Ascending aorta (tissue), 2 donors: ENCODE results near the gene NANS. TPM values are rescaled to one million over a fixed set of nuclear protein-coding genes. Genes with fewer than 3 reads are reported as not detected.

Source experiments
- DNase-seq, 2 donors: peaks; one replicate each; pipeline ENCODE4 v3.0.0-alpha.2; 2019; ENCODE audit warnings: low spot score in 2 of 2
- H3K27ac ChIP-seq, 2 donors: fragments of 200-600 bp; sonication (generic); one replicate each; pipeline ENCODE4 v1.5.1; 2016 to 2017; ENCODE audit warnings: mild to moderate bottlenecking in 1 of 2
- H3K27me3 ChIP-seq: fragments of 200-600 bp; sonication (generic); one replicate; pipeline ENCODE4 v1.5.1; 2017
- H3K36me3 ChIP-seq, 2 donors: fragments of 200-600 bp; sonication (generic); one replicate each; pipeline ENCODE4 v1.5.1; 2016
- H3K4me1 ChIP-seq, 2 donors: fragments of 200-600 bp; sonication (generic); one replicate each; pipeline ENCODE4 v1.5.1; 2016 to 2017; ENCODE audit warnings: mild to moderate bottlenecking in 1 of 2
- H3K4me3 ChIP-seq, 2 donors: fragments of 200-600 bp; sonication (generic); one replicate each; pipeline ENCODE4 v1.5.1; 2016 to 2017; ENCODE audit warnings: mild to moderate bottlenecking in 1 of 2
- H3K9me3 ChIP-seq, 2 donors: fragments of 200-600 bp; sonication (generic); one replicate each; pipeline ENCODE4 v1.5.1; 2016
- intact Hi-C: fragments of 100-400 bp; cut with DNase I; formaldehyde crosslinking; loops from one replicate; pipeline ENCODE4 v1.15.1; 2023
- total RNA-seq: library from RNA; depleted of rRNA; stranded (reverse); fragments of >200 nt; gene quantifications from one replicate; pipeline ENCODE4 v1.1.0, GENCODE V29; 2016
- TF ChIP-seq, protein P1 (sequence below), 3 experiments: fragments of 200-600 bp in 2 of 3; fragments of 450-650 bp in 1 of 3; sonication (generic) in 2 of 3; IDR thresholded peaks; one replicate each; pipeline ENCODE4 v1.5.1; 2016 to 2019; ENCODE audit warnings: antibody characterized with exemption in 3 of 3, mild to moderate bottlenecking in 1 of 3, moderate library complexity in 1 of 3

Gene NANS
- total RNA-seq, 1 donor from 2014 or later: 40.7 TPM

DNA sequence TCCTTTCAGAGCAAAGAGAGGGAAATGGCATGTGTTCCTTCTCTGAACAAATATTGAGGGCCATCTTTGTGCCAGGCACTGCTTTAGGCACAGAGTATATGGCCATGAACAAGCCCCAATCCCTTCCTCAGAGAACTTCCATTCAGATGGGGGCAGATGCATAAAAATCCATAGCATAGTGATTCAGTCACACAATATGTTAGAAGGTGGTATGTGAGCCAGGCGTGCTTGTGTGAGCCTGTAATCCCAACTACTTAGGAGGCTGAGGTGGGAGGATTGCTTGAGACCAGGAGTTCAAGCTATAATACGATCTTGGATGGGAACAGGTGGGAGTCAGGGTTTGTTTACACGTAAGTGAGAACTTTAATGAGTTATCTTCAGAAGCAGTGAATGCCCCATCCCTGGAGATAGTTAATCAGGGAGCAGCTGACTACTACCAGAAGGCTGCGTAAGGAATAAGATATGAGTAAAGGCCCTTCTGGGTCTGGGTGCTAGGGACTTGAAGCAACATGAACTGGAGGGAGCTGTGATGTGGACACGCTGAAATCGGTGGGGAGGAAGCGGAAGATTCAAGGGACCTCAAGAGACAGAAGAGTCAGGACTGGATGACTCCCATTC lies 27.1 kb downstream of the NANS start:
- no peak overlapping the region for H3K4me3 ChIP-seq
- DNase-seq: peak in 1 of 2 donors; percentile 15
- TF ChIP-seq, protein P1, sequence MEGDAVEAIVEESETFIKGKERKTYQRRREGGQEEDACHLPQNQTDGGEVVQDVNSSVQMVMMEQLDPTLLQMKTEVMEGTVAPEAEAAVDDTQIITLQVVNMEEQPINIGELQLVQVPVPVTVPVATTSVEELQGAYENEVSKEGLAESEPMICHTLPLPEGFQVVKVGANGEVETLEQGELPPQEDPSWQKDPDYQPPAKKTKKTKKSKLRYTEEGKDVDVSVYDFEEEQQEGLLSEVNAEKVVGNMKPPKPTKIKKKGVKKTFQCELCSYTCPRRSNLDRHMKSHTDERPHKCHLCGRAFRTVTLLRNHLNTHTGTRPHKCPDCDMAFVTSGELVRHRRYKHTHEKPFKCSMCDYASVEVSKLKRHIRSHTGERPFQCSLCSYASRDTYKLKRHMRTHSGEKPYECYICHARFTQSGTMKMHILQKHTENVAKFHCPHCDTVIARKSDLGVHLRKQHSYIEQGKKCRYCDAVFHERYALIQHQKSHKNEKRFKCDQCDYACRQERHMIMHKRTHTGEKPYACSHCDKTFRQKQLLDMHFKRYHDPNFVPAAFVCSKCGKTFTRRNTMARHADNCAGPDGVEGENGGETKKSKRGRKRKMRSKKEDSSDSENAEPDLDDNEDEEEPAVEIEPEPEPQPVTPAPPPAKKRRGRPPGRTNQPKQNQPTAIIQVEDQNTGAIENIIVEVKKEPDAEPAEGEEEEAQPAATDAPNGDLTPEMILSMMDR (IDR thresholded peaks at IDR 0.05): no peak
- no peak overlapping the region for H3K27ac ChIP-seq
- H3K36me3 ChIP-seq: peaks cover 18 to 37% of the 10 kb centered on the region in 2 donors
- H3K9me3 ChIP-seq: no peaks in the 10 kb centered on the region
- intact Hi-C loops: no loop called here
- H3K27me3 ChIP-seq: no peaks in the 10 kb centered on the region
- peaks cover 0 to 7% of the 10 kb centered on the region in 2 donors for H3K4me1 ChIP-seq

DNA sequence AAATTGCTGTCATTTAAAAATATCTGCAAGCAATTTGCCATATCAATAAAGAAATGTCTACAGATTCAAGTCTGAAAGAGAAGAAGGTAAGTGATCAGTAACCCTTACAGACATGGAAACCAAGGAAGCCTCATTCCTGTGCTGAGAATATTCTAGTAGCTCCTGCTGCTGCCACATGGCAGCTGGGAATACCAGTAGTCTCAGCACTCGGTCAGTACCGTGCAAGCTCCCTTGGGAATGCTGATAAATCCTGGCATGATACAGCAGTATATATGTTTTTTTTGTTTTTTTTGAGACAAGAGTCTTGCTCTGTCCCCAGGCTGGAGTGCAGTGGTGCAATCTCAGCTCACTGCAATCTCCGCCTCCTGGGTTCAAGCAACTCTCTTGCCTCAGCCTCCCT lies 27.9 kb downstream of the NANS start:
- H3K4me1 ChIP-seq: peaks cover 0 to 7% of the 10 kb centered on the region in 2 donors

DNA sequence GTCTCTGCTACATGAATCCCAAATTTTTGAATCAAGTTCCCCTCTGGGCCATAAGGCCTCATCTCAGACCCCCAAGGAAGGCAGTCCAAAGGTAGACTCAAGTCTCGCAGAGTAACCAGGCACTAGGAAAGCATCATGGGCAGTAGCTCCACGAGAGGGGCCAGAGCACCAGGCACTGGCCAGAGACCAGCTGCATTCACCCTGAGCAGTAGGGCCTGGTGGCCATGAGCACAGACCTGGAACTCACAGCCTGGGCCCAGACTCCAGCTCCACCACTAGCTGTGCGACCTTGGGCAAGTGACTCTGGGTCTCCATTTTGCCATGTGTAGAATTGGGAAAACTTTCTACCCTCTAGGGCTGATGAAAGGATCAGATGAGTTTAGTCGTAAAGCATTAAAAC lies 28.5 kb downstream of the NANS start:
- intact Hi-C loops: no loop called here
- TF ChIP-seq, protein P1 (IDR thresholded peaks at IDR 0.05): no peak
- no peak overlapping the region for H3K27ac ChIP-seq
- H3K27me3 ChIP-seq: no peaks in the 10 kb centered on the region
- H3K4me3 ChIP-seq: no peak overlapping the region
- peak in 1 of 2 donors; percentile 39 for DNase-seq
- H3K4me1 ChIP-seq: peaks cover 0 to 7% of the 10 kb centered on the region in 2 donors
- no peaks in the 10 kb centered on the region for H3K9me3 ChIP-seq
- H3K36me3 ChIP-seq: peaks cover 13 to 30% of the 10 kb centered on the region in 2 donors

More for the DNA sequence above, 27.9 kb downstream of the NANS start:
- H3K9me3 ChIP-seq: no peaks in the 10 kb centered on the region
- peak in 1 of 2 donors; percentile 2 for DNase-seq
- intact Hi-C loops: no loop called here
- H3K27me3 ChIP-seq: no peaks in the 10 kb centered on the region
- peaks cover 18 to 37% of the 10 kb centered on the region in 2 donors for H3K36me3 ChIP-seq
- H3K27ac ChIP-seq: no peak overlapping the region
- TF ChIP-seq, protein P1 (IDR thresholded peaks at IDR 0.05): no peak
- no peak overlapping the region for H3K4me3 ChIP-seq

DNA sequence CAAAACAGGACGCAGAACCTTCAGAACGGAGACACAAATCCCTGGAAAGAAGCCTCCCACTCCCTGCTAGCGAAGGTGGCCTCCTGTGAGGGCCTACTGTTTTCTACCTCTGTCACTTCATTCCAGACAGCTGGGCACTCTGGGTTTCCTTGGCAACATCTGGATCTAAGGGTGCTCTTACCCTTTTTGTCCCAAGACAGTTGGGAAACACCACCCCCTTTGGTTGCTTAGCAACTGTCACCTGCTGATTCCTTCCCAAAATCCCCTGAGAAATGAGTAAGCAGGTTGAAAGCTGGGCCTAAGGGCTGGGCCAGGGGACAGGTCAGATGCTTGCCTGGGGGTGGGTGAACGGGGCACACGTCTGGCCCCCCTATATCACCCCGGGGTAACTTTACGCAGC lies 29.4 kb downstream of the NANS start:
- no peaks in the 10 kb centered on the region for H3K27me3 ChIP-seq
- no peaks in the 10 kb centered on the region for H3K9me3 ChIP-seq
- peaks cover 0 to 7% of the 10 kb centered on the region in 2 donors for H3K4me1 ChIP-seq
- H3K27ac ChIP-seq: no peak overlapping the region
- H3K4me3 ChIP-seq: no peak overlapping the region
- DNase-seq: peak in 1 of 2 donors; percentile 56
- TF ChIP-seq, protein P1 (IDR thresholded peaks at IDR 0.05): no peak
- H3K36me3 ChIP-seq: peaks cover 9 to 23% of the 10 kb centered on the region in 2 donors
- intact Hi-C loops: no loop called here

DNA sequence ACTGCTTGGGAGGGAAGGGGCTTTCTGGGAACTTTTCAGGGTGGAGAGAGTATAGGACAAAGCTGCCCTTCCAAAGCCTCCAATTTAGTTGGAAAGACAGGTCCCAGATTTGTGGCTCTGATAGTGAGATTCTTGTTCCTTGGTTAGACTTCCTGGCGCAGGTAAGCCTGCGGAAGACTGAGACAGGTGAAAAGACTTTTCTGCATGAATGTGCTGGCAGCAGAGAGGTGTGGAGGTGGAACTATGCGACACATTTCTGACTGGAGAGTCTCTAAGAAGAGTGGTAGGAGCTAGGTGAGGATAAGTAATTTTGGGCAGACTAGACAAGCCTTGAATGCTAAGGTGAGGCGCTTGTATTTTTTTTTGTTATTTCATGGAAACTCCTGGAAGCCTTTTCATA lies 29.9 kb downstream of the NANS start:
- peaks cover 0 to 7% of the 10 kb centered on the region in 2 donors for H3K4me1 ChIP-seq
- H3K27ac ChIP-seq: no peak overlapping the region
- H3K9me3 ChIP-seq: no peaks in the 10 kb centered on the region
- H3K4me3 ChIP-seq: no peak overlapping the region
- no peaks in the 10 kb centered on the region for H3K27me3 ChIP-seq
- intact Hi-C loops: no loop called here
- TF ChIP-seq, protein P1 (IDR thresholded peaks at IDR 0.05): no peak
- peaks cover 4 to 17% of the 10 kb centered on the region in 2 donors for H3K36me3 ChIP-seq
- DNase-seq: peak in 1 of 2 donors; percentile 21
